HG02981 (cell line): ENCODE measurements around the gene EHMT1.
"Not testable (repeated sequence)": the region's sequence is repeated elsewhere in the genome, so short reads cannot be mapped to it uniquely, and the experiment has no call there.

Source experiments
- ATAC-seq: cut with Tn5 transposase; IDR thresholded peaks from one replicate; pipeline ENCODE4 v1.9.1; 2021; ENCODE audit warnings: mild to moderate bottlenecking, moderate library complexity; ENCODE audit not compliant: unreplicated experiment

The EHMT1 gene

GRCh38 chr9:137880160-137880975, 261.6 kb downstream of the EHMT1 start:
- ATAC-seq, result no peak

DNA sequence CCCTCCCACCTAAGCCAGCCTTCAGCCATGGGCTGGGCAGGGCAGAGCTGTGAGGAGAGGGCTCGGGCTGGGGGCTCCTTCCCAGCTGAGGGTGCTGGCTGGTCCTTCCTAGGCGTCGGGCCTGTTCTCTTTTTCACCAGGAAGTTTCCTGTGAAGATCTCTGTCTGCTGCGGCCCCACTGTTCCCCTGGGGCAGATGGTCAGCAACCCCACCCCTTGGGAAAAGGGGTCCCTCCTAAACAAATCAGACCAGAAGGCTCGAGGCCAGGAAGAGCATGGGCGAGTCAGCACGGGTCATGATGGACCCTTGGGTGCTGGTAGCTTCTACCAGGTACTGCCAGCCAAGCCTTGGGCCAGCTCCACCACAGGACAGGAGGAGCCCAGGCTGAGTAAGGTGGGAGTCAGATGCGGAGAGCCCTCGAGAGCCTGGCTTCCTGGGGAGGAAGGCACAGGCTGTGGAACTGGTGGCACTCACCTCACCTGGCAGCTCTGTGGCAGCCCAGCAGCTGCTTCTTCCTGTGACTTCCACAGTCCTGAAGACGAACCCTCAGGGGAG, 262.2 kb downstream of the EHMT1 start:
- ATAC-seq, result no peak

DNA sequence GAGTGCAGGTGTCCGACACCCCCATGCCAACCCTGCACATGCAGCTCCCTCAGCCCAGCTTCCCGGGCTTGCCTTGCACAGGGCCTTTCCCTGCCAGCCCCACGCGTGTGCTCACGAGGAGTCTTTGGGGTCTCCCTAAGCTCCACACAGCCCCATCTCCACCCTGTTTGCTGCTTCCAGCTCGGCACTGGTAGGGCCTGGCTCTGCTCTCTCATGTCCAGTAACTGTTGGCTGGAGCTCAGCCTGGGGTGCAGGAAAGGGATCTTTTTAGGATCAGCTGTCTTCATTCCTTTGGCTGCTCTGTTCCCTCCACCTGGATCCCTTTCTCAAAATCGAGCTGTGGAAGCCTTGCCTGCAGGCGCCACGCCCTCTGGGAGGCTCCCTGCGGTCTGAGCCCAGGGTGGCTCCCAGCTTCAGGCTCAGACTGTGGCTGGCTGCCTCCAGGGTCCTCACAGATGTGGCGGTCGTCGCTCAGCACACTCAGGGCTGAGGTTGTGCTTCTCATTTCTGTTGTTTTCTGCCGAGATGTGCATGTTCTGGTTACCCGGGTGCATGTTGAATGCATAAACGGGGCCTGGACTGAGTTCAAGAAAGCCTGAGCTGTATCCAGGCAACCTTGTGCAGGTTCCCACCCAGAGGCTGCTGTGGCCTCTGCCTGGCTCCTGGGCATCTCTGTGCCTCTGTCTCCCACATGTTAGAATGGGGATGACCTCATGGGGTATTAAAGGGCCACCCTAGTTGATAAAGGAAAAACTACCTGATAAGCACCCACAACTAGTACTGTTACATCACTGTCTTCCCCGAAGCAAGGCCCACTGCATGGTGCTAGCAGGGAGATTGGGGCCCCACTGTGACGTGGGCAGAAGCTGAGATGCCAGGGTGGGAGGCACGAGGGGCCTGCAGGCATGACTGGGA, 263.0 kb downstream of the EHMT1 start:
- ATAC-seq, result no peak

DNA sequence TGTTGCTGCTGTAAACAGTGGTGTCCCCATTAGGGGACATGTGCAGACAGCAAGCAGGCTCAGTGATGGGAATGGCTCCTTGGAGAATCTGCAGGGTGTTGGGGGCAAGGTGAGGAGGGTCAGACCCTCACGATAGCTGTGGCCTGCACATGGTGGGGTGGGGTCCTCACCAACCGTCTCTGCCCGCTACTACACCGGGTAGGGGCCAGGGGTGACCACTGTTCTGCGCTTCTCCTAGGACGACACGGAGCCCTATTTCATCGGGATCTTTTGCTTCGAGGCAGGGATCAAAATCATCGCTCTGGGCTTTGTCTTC, 263.7 kb downstream of the EHMT1 start:
- no peak for ATAC-seq

GRCh38 chr9:137883977-137884376, 265.2 kb downstream of the EHMT1 start:
- not testable (repeated sequence) for ATAC-seq

DNA sequence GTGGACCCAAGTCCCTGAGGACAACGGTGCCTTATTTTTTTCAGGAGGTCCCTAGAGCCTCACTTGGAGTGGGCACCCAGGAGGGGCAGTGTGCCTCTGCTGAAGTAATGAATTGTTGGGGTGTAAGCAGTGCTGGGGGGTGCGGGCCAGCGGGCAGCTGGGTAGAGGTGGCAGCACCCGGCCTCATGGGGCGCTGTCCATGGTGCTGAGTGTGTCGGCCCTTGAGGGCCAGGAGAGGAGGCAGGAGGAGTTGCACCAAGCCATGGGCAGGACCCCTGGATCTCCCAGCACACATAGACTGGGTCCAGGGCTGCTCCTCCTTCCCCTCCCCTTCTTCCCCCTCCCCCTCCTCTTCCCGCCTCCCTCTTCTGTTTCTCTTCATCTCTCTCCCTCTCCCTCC, 265.7 kb downstream of the EHMT1 start:
- not testable (repeated sequence) for ATAC-seq

DNA sequence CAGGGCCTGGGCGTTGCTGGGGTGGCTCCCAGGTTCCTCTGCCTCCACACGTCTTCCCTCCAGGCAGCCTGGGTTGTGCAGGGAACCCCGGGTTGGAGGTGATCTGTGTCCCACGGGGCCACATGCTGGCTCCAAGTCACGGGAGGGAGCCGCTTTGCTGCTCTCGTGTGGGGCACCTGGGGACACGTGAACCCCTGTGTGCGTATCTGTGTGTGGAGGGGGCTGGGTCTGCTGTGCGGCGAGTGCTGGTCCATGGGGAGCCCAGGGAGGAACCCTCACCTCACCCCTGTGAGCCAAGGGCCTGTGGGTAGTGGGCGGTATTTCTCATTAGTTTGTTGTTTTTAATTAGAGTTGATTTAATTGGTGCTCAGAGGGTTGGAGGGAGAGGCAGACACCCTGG, 266.3 kb downstream of the EHMT1 start:
- ATAC-seq, result not testable (repeated sequence)
